Liver (tissue), 9 donors: Measurements from ENCODE around the gene MAP4K3. TPM values are rescaled to one million over a fixed set of nuclear protein-coding genes. Genes with fewer than 3 reads are reported as not detected.

ENCODE experiments used
- DNase-seq: peaks from one replicate; pipeline ENCODE4 v3.0.0-alpha.2; 2017; ENCODE audit warnings: low spot score
- H3K27ac ChIP-seq, 2 donors: one replicate each; pipeline ENCODE4 v1.7.0; 2013; ENCODE audit warnings: inconsistent platforms in 2 of 2, low read length in 2 of 2, control low read depth in 1 of 2, low read depth in 1 of 2, mild to moderate bottlenecking in 1 of 2
- H3K27me3 ChIP-seq, 4 donors: one replicate each; pipeline versions ENCODE4 v1.6.1 to v1.7.0; 2013; ENCODE audit warnings: low read length in 3 of 4, inconsistent platforms in 1 of 4, mild to moderate bottlenecking in 1 of 4, moderate library complexity in 1 of 4; ENCODE audit not compliant: control insufficient read depth in 4 of 4, insufficient read depth in 4 of 4
- H3K36me3 ChIP-seq, 4 donors: one replicate each; pipeline versions ENCODE4 v1.6.1 to v1.7.0; 2013; ENCODE audit warnings: low read length in 3 of 4, mild to moderate bottlenecking in 3 of 4, low read depth in 1 of 4, moderate library complexity in 1 of 4; ENCODE audit not compliant: control insufficient read depth in 4 of 4, insufficient read depth in 3 of 4
- H3K4me1 ChIP-seq, 4 donors: one replicate each; pipeline versions ENCODE4 v1.6.1 to v1.7.0; 2013; ENCODE audit warnings: low read length in 3 of 4, mild to moderate bottlenecking in 3 of 4, moderate library complexity in 1 of 4; ENCODE audit not compliant: control insufficient read depth in 4 of 4, insufficient read depth in 4 of 4
- H3K4me3 ChIP-seq, 3 donors: one replicate each; pipeline versions ENCODE4 v1.6.1 to v1.7.0; 2013; ENCODE audit warnings: low read length in 3 of 3, control low read depth in 1 of 3, low read depth in 1 of 3, mild to moderate bottlenecking in 1 of 3
- H3K9ac ChIP-seq, 2 donors: one replicate each; pipeline ENCODE4 v1.7.0; 2013; ENCODE audit warnings: low read length in 2 of 2, mild to moderate bottlenecking in 2 of 2, moderate library complexity in 2 of 2, control low read depth in 1 of 2, low read depth in 1 of 2
- H3K9me3 ChIP-seq, 4 donors: one replicate each; pipeline versions ENCODE4 v1.6.1 to v1.7.0; 2013; ENCODE audit warnings: low read length in 3 of 4; ENCODE audit not compliant: control insufficient read depth in 4 of 4
- EGR1 ChIP-seq, 2 donors: IDR thresholded peaks; 2 replicates each; pipeline ENCODE4 v1.6.1; 2016 to 2018; ENCODE audit warnings: antibody characterized with exemption in 2 of 2, low read depth in 2 of 2
- FOXA1 ChIP-seq: IDR thresholded peaks from 2 replicates; pipeline ENCODE4 v1.6.1; 2016; ENCODE audit warnings: antibody characterized with exemption
- FOXA2 ChIP-seq: IDR thresholded peaks from 2 replicates; pipeline ENCODE4 v1.6.1; 2016; ENCODE audit warnings: antibody characterized with exemption
- GABPA ChIP-seq, 2 donors: IDR thresholded peaks in 1 of 2; conservative IDR thresholded peaks in 1 of 2; 2 replicates each; pipeline ENCODE4 v1.6.1; 2016; ENCODE audit warnings: antibody characterized with exemption in 2 of 2, mild to moderate bottlenecking in 1 of 2, moderate library complexity in 1 of 2
- HNF4A ChIP-seq, 2 donors: conservative IDR thresholded peaks; 2 replicates each; pipeline ENCODE4 v1.6.1; 2016; ENCODE audit warnings: antibody characterized with exemption in 2 of 2, mild to moderate bottlenecking in 2 of 2
- HNF4G ChIP-seq: IDR thresholded peaks from 2 replicates; pipeline ENCODE4 v1.6.1; 2016; ENCODE audit warnings: antibody characterized with exemption
- JUND ChIP-seq, 2 donors: IDR thresholded peaks; 2 replicates each; pipeline ENCODE4 v1.6.1; 2016; ENCODE audit warnings: antibody characterized with exemption in 2 of 2
- NR2F2 ChIP-seq: IDR thresholded peaks from 2 replicates; pipeline ENCODE4 v1.6.1; 2016; ENCODE audit warnings: antibody characterized with exemption
- RAD21 ChIP-seq, 2 donors: IDR thresholded peaks; 2 replicates each; pipeline ENCODE4 v1.6.1; 2016; ENCODE audit warnings: antibody characterized with exemption in 2 of 2, mild to moderate bottlenecking in 2 of 2
- RXRA ChIP-seq, 2 donors: IDR thresholded peaks; 2 replicates each; pipeline ENCODE4 v1.6.1; 2017 to 2018; ENCODE audit warnings: antibody characterized with exemption in 2 of 2, mild to moderate bottlenecking in 1 of 2
- SP1 ChIP-seq: IDR thresholded peaks from 2 replicates; pipeline ENCODE4 v1.6.1; 2018; ENCODE audit warnings: antibody characterized with exemption, mild to moderate bottlenecking
- TAF1 ChIP-seq: conservative IDR thresholded peaks from 2 replicates; pipeline ENCODE4 v1.6.1; 2016; ENCODE audit warnings: antibody characterized with exemption, mild to moderate bottlenecking
- YY1 ChIP-seq: IDR thresholded peaks from 2 replicates; pipeline ENCODE4 v1.6.1; 2016; ENCODE audit warnings: antibody characterized with exemption, mild to moderate bottlenecking
- WGBS: extraction: QIAGEN DNeasy Blood & Tissue Kit; methylation state at CpG from one replicate; pipeline ENCODE4 v1.1.7; 2013; 5-methylcytosine and 5-hydroxymethylcytosine counted together
- polyA plus RNA-seq, 2 donors: library from polyadenylated mRNA; stranded (reverse) in 1 of 2; unstranded in 1 of 2; fragments of 200-250 nt in 1 of 2; fragments of >200 nt in 1 of 2; fragmentation: Nextera tagmentation in 1 of 2; extraction: Ambion mirVana in 1 of 2; gene quantifications; one replicate each; pipeline versions ENCODE4 v1.2.1 to v1.2.3, GENCODE V29; 2013 to 2015
- total RNA-seq, 2 donors: library from RNA; depleted of rRNA; stranded (reverse); fragments of >200 nt; gene quantifications; one replicate each; pipeline ENCODE4 v1.2.3, GENCODE V29; 2014
- TF ChIP-seq, protein P1 (sequence below): IDR thresholded peaks from 2 replicates; pipeline ENCODE4 v1.6.1; 2016; ENCODE audit warnings: antibody characterized with exemption
- TF ChIP-seq, protein P2 (sequence below): IDR thresholded peaks from 2 replicates; pipeline ENCODE4 v1.6.1; 2016; ENCODE audit warnings: antibody characterized with exemption
- TF ChIP-seq, protein P3 (sequence below): IDR thresholded peaks from 2 replicates; pipeline ENCODE4 v1.6.1; 2016; ENCODE audit warnings: antibody characterized with exemption, mild to moderate bottlenecking
- TF ChIP-seq, protein P4 (sequence below): fragments of 150-350 bp; IDR thresholded peaks from 2 replicates; pipeline ENCODE4 v1.5.1; 2017; ENCODE audit warnings: improper control_type of control experiment, low read depth, low read length; ENCODE audit not compliant: missing input control
- TF ChIP-seq, protein P5 (sequence below): IDR thresholded peaks from 2 replicates; pipeline ENCODE4 v1.6.1; 2016; ENCODE audit warnings: antibody characterized with exemption
- donor health status: healthy.
- donor health status: healthy.
- donor health status: healthy.
- donor health status: healthy.
- donor health status: healthy.

Gene MAP4K3
- total and polyA plus RNA-seq, 4 donors = 6.2 to 23.8 (median 10.9) TPM

DNA sequence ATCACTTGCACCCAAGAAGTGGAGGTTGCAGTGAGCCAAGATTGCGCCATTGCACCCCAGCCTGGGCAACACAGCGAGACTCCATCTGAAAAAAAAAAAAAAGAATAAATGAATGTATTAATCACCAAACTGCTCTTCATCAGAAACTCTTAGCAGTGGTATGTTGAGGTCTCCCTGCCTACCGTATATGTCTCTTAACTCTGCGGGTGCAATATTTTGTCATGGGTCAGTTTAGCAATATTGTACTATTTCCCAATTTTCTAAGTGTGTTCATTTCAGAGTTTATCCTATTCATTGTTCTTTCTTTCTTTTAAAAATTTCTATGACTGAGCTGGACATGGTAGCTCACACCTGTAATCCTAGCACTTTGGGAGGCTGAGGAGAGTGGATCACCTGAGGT is 37.9 kb upstream of the MAP4K3 start:
- H3K4me3 ChIP-seq = no peak overlapping the region
- H3K4me1 ChIP-seq = no peaks in the 10 kb centered on the region
- H3K9me3 ChIP-seq = no peaks in the 10 kb centered on the region
- DNase-seq = no peak
- WGBS = 91% methylated on average over 4 of the region's 4 CpGs
- no peaks in the 10 kb centered on the region for H3K27me3 ChIP-seq
- H3K9ac ChIP-seq = no peak overlapping the region
- TF ChIP-seq TAF1 (no peak), FOXA2 (no peak), JUND (IDR thresholded peaks at IDR 0.05) (no peak), RXRA (IDR thresholded peaks at IDR 0.05) (no peak), GABPA (IDR thresholded peaks at IDR 0.05 in 1 of 2, conservative IDR thresholded peaks at IDR 0.05 in 1 of 2) (no peak), FOXA1 (no peak)
- TF ChIP-seq, protein P1, sequence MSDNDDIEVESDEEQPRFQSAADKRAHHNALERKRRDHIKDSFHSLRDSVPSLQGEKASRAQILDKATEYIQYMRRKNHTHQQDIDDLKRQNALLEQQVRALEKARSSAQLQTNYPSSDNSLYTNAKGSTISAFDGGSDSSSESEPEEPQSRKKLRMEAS = no peak
- TF ChIP-seq, protein P2, sequence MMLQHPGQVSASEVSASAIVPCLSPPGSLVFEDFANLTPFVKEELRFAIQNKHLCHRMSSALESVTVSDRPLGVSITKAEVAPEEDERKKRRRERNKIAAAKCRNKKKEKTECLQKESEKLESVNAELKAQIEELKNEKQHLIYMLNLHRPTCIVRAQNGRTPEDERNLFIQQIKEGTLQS = no peak
- TF ChIP-seq, protein P3, sequence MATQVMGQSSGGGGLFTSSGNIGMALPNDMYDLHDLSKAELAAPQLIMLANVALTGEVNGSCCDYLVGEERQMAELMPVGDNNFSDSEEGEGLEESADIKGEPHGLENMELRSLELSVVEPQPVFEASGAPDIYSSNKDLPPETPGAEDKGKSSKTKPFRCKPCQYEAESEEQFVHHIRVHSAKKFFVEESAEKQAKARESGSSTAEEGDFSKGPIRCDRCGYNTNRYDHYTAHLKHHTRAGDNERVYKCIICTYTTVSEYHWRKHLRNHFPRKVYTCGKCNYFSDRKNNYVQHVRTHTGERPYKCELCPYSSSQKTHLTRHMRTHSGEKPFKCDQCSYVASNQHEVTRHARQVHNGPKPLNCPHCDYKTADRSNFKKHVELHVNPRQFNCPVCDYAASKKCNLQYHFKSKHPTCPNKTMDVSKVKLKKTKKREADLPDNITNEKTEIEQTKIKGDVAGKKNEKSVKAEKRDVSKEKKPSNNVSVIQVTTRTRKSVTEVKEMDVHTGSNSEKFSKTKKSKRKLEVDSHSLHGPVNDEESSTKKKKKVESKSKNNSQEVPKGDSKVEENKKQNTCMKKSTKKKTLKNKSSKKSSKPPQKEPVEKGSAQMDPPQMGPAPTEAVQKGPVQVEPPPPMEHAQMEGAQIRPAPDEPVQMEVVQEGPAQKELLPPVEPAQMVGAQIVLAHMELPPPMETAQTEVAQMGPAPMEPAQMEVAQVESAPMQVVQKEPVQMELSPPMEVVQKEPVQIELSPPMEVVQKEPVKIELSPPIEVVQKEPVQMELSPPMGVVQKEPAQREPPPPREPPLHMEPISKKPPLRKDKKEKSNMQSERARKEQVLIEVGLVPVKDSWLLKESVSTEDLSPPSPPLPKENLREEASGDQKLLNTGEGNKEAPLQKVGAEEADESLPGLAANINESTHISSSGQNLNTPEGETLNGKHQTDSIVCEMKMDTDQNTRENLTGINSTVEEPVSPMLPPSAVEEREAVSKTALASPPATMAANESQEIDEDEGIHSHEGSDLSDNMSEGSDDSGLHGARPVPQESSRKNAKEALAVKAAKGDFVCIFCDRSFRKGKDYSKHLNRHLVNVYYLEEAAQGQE = no peak
- TF ChIP-seq, protein P4, sequence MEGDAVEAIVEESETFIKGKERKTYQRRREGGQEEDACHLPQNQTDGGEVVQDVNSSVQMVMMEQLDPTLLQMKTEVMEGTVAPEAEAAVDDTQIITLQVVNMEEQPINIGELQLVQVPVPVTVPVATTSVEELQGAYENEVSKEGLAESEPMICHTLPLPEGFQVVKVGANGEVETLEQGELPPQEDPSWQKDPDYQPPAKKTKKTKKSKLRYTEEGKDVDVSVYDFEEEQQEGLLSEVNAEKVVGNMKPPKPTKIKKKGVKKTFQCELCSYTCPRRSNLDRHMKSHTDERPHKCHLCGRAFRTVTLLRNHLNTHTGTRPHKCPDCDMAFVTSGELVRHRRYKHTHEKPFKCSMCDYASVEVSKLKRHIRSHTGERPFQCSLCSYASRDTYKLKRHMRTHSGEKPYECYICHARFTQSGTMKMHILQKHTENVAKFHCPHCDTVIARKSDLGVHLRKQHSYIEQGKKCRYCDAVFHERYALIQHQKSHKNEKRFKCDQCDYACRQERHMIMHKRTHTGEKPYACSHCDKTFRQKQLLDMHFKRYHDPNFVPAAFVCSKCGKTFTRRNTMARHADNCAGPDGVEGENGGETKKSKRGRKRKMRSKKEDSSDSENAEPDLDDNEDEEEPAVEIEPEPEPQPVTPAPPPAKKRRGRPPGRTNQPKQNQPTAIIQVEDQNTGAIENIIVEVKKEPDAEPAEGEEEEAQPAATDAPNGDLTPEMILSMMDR = no peak
- peaks cover 0 to 19% (median 3%) of the 10 kb centered on the region in 4 donors for H3K36me3 ChIP-seq
- H3K27ac ChIP-seq = no peak overlapping the region

DNA sequence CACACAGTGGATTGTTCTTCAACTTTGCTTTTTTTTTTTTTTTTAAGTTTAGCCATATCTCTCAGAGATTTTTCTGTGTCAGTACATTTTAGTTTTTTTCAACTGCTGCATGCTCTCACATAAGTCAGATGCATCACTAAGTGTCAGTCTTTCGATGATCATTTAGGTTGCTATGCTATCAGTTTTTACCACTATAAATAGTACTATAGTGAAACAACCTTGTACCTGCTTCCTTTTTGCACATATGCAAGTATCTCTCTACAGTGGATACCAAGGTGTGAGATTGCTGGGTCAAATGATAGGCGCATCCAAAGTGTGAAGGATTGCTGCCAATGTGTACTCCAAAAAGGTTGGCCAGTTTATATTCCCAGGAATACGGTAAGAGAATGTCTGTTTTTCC is 33.5 kb upstream of the MAP4K3 start:
- Histone ChIP-seq H3K36me3 (peaks cover 0 to 2% (median 0%) of the 10 kb centered on the region in 4 donors), H3K27me3 (no peaks in the 10 kb centered on the region), H3K9ac (no peak overlapping the region), H3K4me1 (peaks cover 0 to 5% (median 1%) of the 10 kb centered on the region in 4 donors), H3K4me3 (no peak overlapping the region), H3K27ac (no peak overlapping the region), H3K9me3 (no peaks in the 10 kb centered on the region)
- DNase-seq = no peak
- 94% methylated on average over 3 of the region's 3 CpGs for WGBS
- TF ChIP-seq TAF1 = no peak
- TF ChIP-seq, protein P4 = no peak
- no peak for TF ChIP-seq RAD21 (IDR thresholded peaks at IDR 0.05)
- TF ChIP-seq NR2F2 = no peak
- TF ChIP-seq YY1 = no peak
- no peak for TF ChIP-seq FOXA2
- TF ChIP-seq, protein P2 = no peak
- TF ChIP-seq, protein P5, sequence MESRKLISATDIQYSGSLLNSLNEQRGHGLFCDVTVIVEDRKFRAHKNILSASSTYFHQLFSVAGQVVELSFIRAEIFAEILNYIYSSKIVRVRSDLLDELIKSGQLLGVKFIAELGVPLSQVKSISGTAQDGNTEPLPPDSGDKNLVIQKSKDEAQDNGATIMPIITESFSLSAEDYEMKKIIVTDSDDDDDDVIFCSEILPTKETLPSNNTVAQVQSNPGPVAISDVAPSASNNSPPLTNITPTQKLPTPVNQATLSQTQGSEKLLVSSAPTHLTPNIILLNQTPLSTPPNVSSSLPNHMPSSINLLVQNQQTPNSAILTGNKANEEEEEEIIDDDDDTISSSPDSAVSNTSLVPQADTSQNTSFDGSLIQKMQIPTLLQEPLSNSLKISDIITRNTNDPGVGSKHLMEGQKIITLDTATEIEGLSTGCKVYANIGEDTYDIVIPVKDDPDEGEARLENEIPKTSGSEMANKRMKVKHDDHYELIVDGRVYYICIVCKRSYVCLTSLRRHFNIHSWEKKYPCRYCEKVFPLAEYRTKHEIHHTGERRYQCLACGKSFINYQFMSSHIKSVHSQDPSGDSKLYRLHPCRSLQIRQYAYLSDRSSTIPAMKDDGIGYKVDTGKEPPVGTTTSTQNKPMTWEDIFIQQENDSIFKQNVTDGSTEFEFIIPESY = no peak
- no peak for TF ChIP-seq EGR1 (IDR thresholded peaks at IDR 0.05; ENCODE audit: low read depth in 2 of 2)
- no peak for TF ChIP-seq JUND (IDR thresholded peaks at IDR 0.05)
- no peak for TF ChIP-seq GABPA (IDR thresholded peaks at IDR 0.05 in 1 of 2, conservative IDR thresholded peaks at IDR 0.05 in 1 of 2)
- TF ChIP-seq HNF4G = no peak
- no peak for TF ChIP-seq HNF4A (conservative IDR thresholded peaks at IDR 0.05)
- TF ChIP-seq, protein P1 = no peak
- TF ChIP-seq FOXA1 = no peak
- TF ChIP-seq SP1 = no peak
- TF ChIP-seq RXRA (IDR thresholded peaks at IDR 0.05) = no peak
